ENCODE results near the gene ARHGEF7.

The ARHGEF7 gene

DNA sequence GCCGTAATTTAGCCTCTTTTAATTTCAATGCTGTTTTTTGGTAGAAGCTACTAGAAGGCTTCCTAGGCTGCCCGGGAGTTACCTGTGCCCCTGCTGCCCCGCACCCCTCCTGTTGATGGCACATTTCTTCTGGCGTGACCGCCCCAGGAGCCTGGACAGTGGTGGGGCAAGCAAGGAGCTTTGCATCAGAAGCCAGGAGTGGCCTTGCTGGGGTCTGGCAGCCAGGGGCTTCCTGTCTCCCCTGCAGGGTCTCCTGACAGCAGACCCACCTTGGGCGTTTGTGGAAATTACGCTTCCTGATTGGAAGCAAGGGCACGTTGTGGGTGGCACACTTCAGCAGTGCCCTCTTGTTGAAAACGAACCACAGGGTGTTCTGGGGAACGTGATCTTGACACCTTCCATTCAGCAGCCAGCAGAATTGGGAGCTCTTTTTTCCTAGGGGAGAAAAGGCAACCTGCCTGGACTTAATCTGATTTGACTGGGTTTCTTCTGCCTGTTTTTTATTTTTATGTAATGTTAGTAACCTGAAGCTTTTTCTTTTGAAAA is 115.3 kb downstream of the ARHGEF7 start:
- Histone ChIP-seq H3K27me3 (replicated peaks; ENCODE audit: control insufficient read depth, insufficient read depth, low read length) (no peaks in the 10 kb centered on the region), H3K36me3 (ENCODE audit: control insufficient read depth, insufficient read depth, low read length) (peaks cover 33% of the 10 kb centered on the region), H3K4me3 (replicated peaks; ENCODE audit: low read depth, low read length) (no peak overlapping the region)
- DNase-seq (ENCODE audit: extremely low read depth, insufficient read length) = no peak
- TF ChIP-seq, protein P1, sequence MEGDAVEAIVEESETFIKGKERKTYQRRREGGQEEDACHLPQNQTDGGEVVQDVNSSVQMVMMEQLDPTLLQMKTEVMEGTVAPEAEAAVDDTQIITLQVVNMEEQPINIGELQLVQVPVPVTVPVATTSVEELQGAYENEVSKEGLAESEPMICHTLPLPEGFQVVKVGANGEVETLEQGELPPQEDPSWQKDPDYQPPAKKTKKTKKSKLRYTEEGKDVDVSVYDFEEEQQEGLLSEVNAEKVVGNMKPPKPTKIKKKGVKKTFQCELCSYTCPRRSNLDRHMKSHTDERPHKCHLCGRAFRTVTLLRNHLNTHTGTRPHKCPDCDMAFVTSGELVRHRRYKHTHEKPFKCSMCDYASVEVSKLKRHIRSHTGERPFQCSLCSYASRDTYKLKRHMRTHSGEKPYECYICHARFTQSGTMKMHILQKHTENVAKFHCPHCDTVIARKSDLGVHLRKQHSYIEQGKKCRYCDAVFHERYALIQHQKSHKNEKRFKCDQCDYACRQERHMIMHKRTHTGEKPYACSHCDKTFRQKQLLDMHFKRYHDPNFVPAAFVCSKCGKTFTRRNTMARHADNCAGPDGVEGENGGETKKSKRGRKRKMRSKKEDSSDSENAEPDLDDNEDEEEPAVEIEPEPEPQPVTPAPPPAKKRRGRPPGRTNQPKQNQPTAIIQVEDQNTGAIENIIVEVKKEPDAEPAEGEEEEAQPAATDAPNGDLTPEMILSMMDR (IDR thresholded peaks at IDR 0.05; ENCODE audit: insufficient read depth, low read length, poor library complexity, severe bottlenecking) = no peak

DNA sequence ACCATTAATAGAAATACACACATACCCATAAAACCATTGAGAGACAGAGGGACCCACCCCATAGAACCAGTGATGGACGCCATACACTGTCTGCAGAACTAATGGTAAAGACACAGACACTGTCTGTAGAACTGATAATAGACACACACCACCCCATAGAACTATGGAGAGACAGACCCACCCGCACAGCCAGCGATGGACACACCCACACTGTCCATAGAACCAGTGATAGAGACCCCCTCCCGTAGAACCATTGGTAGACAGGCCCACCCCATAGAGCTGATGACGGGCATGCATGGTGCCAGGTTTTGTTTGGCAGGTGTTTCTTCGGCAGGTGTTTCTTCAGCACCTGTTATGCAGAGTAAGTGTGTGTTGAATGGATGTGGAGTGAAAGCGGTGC is 117.1 kb downstream of the ARHGEF7 start:
- peaks cover 29% of the 10 kb centered on the region for H3K36me3 ChIP-seq (ENCODE audit: control insufficient read depth, insufficient read depth, low read length)
- TF ChIP-seq, protein P1 (IDR thresholded peaks at IDR 0.05; ENCODE audit: insufficient read depth, low read length, poor library complexity, severe bottlenecking) = no peak

DNA sequence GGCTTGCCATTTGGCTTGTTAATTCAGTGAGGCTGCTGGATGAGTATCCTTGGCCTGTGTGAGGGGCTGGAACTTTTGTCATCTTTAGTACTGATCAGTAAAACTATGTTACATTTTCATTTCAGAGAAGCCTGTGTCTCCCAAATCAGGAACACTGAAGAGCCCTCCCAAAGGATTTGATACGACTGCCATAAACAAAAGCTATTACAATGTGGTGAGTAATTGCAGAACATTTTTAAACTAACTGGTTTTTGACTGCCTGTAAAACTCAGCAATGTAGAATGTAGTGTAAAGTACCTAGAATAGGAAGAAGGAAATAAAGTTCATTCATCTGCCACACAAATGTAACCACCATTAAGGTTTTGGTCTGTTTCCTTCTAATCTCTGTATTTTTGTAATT is 118.0 kb downstream of the ARHGEF7 start:
- TF ChIP-seq, protein P1 (IDR thresholded peaks at IDR 0.05; ENCODE audit: insufficient read depth, low read length, poor library complexity, severe bottlenecking) = no peak
- Histone ChIP-seq H3K36me3 (ENCODE audit: control insufficient read depth, insufficient read depth, low read length) (peaks cover 26% of the 10 kb centered on the region), H3K27me3 (replicated peaks; ENCODE audit: control insufficient read depth, insufficient read depth, low read length) (no peaks in the 10 kb centered on the region), H3K4me3 (replicated peaks; ENCODE audit: low read depth, low read length) (no peak overlapping the region)
- no peak for DNase-seq (ENCODE audit: extremely low read depth, insufficient read length)

More for the DNA sequence above, 117.1 kb downstream of the ARHGEF7 start:
- Histone ChIP-seq H3K4me3 (replicated peaks; ENCODE audit: low read depth, low read length) (no peak overlapping the region), H3K27me3 (replicated peaks; ENCODE audit: control insufficient read depth, insufficient read depth, low read length) (no peaks in the 10 kb centered on the region)
- no peak for DNase-seq (ENCODE audit: extremely low read depth, insufficient read length)

DNA sequence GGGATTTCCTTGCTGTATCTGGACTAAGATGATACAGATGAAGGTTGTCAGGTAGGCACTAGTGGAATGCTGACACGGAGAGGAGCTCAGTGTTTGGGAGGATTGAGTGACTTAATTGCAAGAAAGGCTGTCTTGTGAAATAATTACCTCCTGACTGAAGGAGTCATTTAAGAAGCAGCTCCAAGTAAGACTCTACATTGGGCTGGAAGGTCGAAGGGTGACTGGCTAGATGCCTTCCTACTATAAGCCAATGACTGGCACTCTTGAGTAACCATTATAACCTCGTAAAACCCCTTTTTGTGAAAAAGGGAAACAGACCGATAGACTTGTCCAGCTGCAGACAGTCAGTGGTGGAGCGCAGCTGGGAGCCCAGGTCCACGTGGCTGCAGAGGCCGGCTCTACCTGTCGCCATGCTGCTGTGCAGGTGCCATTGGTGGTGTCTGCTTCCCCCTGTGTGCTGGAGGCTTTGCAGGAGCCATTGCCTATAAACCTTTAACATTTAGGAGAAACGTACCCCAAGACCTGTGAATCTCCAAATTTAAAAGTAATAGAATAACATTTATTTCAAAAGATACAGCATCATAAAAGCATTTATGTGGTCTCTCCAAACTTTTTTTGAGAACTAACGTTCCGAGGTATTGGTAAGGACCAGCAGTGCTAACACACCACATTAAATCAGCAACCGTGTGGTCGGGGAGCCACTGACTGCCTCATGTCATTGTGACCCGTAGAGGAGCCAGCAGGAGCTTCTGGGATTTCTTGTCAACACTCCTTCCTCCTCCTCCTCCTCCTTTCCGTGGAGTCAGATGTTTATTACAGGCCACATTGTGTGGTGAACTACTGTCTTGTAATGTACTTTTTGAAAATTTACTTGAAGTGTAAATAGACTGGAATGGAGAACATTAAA is 124.9 kb downstream of the ARHGEF7 start:
- no peak for DNase-seq (ENCODE audit: extremely low read depth, insufficient read length)
- TF ChIP-seq, protein P1 (IDR thresholded peaks at IDR 0.05; ENCODE audit: insufficient read depth, low read length, poor library complexity, severe bottlenecking) = no peak
- Histone ChIP-seq H3K4me3 (replicated peaks; ENCODE audit: low read depth, low read length) (no peak overlapping the region), H3K36me3 (ENCODE audit: control insufficient read depth, insufficient read depth, low read length) (peaks cover 14% of the 10 kb centered on the region), H3K27me3 (replicated peaks; ENCODE audit: control insufficient read depth, insufficient read depth, low read length) (no peaks in the 10 kb centered on the region)

DNA sequence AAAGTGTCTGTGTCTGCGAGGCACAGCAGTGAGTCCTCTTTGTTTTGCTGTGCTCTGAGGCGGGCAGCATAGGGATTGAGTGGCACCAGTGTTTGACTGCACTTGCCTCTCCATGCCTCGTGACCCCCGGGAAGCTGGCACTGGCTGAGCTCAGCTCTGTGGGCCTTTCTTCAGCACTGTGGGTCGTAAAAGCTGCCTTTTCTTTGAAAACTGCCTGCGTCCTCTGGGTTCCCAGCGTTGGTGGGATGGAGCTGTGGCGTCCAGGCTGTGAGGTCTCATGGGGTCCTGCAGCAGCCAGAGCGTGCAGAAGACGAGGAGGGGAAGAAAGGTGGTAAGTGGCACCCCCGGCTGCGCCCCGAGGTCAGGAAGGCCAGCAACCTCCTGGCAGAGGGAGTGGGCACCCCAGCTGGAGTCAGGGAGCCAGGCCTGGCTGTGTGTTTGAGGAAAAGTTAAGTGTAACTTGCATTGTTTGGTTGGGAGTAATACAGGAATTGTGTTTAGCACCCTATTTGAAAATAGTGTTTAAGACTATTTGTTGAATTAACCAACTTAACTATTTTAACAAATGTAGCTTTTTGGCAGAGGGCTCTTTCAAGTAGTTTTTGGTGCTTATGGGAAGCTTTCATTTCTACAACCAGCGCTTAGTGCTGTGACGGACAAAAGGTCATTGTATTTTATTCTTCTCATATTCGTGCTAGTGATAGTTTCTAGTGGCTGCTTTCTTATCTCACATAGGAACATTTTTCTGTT is 126.1 kb downstream of the ARHGEF7 start:
- Histone ChIP-seq H3K27me3 (replicated peaks; ENCODE audit: control insufficient read depth, insufficient read depth, low read length) (no peaks in the 10 kb centered on the region), H3K4me3 (replicated peaks; ENCODE audit: low read depth, low read length) (no peak overlapping the region), H3K36me3 (ENCODE audit: control insufficient read depth, insufficient read depth, low read length) (peaks cover 18% of the 10 kb centered on the region)
- TF ChIP-seq, protein P1 (IDR thresholded peaks at IDR 0.05; ENCODE audit: insufficient read depth, low read length, poor library complexity, severe bottlenecking) = no peak
- DNase-seq (ENCODE audit: extremely low read depth, insufficient read length) = no peak

All from GM06990 (cell line).